Activated T-cell treated with anti-CD3 and anti-CD28 coated beads, Interleukin-2, amount 50 U/mL, for 1 hour (primary cell): ENCODE measurements around the gene KPNB1.
A peak's percentile ranks its signal among the peaks of the same experiment; 100 is the strongest.

ENCODE experiments used
- DNase-seq: peaks from one replicate; pipeline ENCODE4 v3.0.0-alpha.2; 2020

KPNB1 gene

GRCh38 chr17:47698749-47699535 lies 49.2 kb downstream of the KPNB1 start:
- DNase-seq: peak; percentile 87

GRCh38 chr17:47699536-47699840 lies 49.8 kb downstream of the KPNB1 start:
- no peak for DNase-seq

- DNase-seq: no peak
These were observed 51.0 kb downstream of the KPNB1 start for GRCh38 chr17:47700471-47701449.

GRCh38 chr17:47701608-47702007 lies 51.9 kb downstream of the KPNB1 start:
- DNase-seq: no peak

- peak; percentile 16 for DNase-seq
These were observed 52.8 kb downstream of the KPNB1 start for GRCh38 chr17:47702391-47702995.

GRCh38 chr17:47703191-47703591 lies 53.5 kb downstream of the KPNB1 start:
- peak; percentile 52 for DNase-seq

GRCh38 chr17:47703671-47704070 lies 54.0 kb downstream of the KPNB1 start:
- DNase-seq: no peak

GRCh38 chr17:47704116-47704515 lies 54.4 kb downstream of the KPNB1 start:
- DNase-seq: peak; percentile 27

GRCh38 chr17:47704736-47705135 lies 55.0 kb downstream of the KPNB1 start:
- no peak for DNase-seq

- peak; percentile 46 for DNase-seq
These were observed 56.1 kb downstream of the KPNB1 start for GRCh38 chr17:47705536-47706530.

GRCh38 chr17:47707056-47707804 lies 57.5 kb downstream of the KPNB1 start:
- DNase-seq: no peak

GRCh38 chr17:47707884-47708283 lies 58.2 kb downstream of the KPNB1 start:
- DNase-seq: no peak

- no peak for DNase-seq
These were observed 58.7 kb downstream of the KPNB1 start for GRCh38 chr17:47708312-47708863.

GRCh38 chr17:47708864-47709541 lies 59.3 kb downstream of the KPNB1 start:
- no peak for DNase-seq

- DNase-seq: no peak
These were observed 59.9 kb downstream of the KPNB1 start for GRCh38 chr17:47709594-47709993.

GRCh38 chr17:47711366-47712099 lies 61.8 kb downstream of the KPNB1 start:
- DNase-seq: no peak

- no peak for DNase-seq
These were observed 62.8 kb downstream of the KPNB1 start for GRCh38 chr17:47712330-47713023.

GRCh38 chr17:47713980-47714700 lies 64.4 kb downstream of the KPNB1 start:
- no peak for DNase-seq
